ENCODE data around the gene KCNQ4. TPM values are rescaled to one million over a fixed set of nuclear protein-coding genes. Genes with fewer than 3 reads are reported as not detected.
A peak's percentile ranks its signal among the peaks of the same experiment; 100 is the strongest.

Gene KCNQ4
- total RNA-seq, 2 experiments from 2014 or later, result 0.64 to 0.82 TPM

DNA sequence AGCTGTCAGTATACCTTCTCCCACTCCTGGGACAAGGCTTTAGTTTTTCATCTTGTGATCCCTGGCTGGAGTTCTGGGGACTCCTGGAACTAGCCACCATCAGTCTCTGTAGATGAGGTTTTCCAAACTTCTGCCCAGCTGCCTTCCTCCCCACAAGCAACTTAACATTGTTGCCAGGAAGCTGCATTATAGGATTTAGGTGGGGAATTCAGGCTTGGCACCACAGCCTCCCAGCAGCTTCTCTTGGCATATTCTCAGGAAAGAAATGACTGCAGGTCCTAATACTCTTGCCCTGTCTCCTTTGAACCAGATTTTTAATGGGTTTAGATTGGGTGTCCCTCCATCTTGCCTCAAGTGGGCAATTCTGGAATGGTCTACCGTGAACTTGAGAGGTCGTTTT lies 18.6 kb upstream of the KCNQ4 start:
- Mint-ChIP-seq H3K4me3 (no peak overlapping the region), H3K4me1 (peaks cover 35% of the 10 kb centered on the region), H3K27ac (no peak overlapping the region), H3K9me3 (no peaks in the 10 kb centered on the region), H3K27me3 (no peaks in the 10 kb centered on the region), H3K36me3 (peaks cover 37% of the 10 kb centered on the region)
- no peak for DNase-seq

DNA sequence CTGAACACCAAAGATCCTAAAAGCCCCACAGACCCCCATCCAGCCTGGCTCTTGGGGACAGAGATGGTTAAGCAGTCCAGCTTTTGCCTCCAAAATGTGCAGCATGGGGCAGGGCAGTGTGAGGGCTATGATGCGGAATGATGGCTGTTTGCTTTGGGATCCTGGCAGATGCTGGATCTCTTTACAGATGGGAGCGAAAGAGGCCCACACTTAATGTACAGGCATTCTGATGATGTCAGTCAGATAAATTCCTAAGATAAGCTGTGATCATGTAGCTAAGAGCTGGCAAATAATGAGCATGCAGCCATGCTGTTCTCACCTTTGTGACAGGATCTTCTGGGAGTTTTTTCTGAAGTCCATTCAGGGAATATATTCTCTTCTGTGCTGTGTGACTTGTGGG lies 17.6 kb upstream of the KCNQ4 start:
- no peaks in the 10 kb centered on the region for H3K27me3 Mint-ChIP-seq
- no peak overlapping the region for H3K4me3 Mint-ChIP-seq
- no peak overlapping the region for H3K27ac Mint-ChIP-seq
- H3K9me3 Mint-ChIP-seq, result no peaks in the 10 kb centered on the region
- no peak for DNase-seq
- H3K4me1 Mint-ChIP-seq, result peaks cover 35% of the 10 kb centered on the region
- H3K36me3 Mint-ChIP-seq, result peaks cover 39% of the 10 kb centered on the region

DNA sequence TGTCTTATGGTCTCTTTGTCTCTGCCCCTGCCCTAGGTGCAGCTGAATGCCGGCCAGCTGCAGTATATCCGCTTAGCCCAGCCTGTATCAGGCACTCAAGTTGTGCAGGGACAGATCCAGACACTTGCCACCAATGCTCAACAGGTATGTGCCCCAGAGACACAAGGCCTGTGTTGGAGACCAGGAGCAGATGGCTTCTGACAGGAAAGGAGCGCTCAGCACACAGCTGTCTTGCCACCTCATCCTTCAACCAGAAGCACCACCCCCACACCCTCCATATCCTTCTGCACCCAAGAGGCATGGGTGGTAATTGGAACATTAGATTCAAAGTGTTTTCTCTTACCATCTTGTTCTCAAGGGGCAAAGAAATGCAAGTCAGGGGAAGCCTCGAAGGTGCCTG lies 17.0 kb upstream of the KCNQ4 start:
- H3K27me3 Mint-ChIP-seq, result no peaks in the 10 kb centered on the region
- H3K9me3 Mint-ChIP-seq, result no peaks in the 10 kb centered on the region
- H3K36me3 Mint-ChIP-seq, result peaks cover 39% of the 10 kb centered on the region
- H3K4me1 Mint-ChIP-seq, result peaks cover 34% of the 10 kb centered on the region
- H3K27ac Mint-ChIP-seq, result no peak overlapping the region
- no peak overlapping the region for H3K4me3 Mint-ChIP-seq
- DNase-seq, result no peak

DNA sequence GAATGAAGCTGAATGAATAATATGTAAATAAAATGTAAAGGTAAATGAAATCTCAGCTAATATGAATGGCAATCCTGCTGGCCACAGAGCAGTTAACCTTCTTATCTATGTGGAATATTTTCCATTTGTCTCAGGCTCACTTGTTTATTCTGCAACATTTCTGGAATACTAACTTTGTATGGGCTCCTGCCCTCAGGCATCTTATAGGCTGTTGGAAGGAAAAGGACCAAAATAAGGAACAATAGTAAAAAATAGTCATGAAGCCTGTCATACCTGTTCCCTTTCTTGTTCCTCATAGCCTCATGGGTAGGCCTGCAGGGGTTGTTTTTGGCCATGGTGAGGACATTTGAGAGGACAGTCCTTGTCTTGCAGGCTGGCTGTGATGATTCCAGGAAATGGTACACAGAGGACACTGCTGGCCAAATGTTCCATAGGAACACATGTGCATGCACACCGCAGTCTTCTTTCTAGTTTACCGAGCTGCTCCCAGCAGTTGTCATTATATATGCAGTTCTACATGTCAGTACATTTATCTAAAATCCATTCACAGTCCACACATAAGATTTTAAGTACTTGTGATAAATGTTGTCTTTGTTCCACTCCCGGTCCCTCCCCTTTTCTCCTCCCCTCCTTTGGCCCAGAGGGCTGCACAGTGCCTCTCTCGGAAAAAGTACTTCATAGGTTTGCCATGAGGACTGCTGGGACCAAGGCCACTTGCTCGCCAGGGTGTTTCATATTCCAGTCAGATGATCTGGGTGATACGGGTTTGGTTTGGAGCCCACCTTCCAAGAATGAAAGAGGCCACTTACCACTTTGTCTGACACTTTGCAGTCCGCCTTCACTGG lies 15.2 kb upstream of the KCNQ4 start:
- Mint-ChIP-seq H3K4me1 (peaks cover 26% of the 10 kb centered on the region), H3K36me3 (peaks cover 31% of the 10 kb centered on the region), H3K27me3 (no peaks in the 10 kb centered on the region), H3K27ac (no peak overlapping the region), H3K9me3 (no peaks in the 10 kb centered on the region), H3K4me3 (no peak overlapping the region)
- no peak for DNase-seq

DNA sequence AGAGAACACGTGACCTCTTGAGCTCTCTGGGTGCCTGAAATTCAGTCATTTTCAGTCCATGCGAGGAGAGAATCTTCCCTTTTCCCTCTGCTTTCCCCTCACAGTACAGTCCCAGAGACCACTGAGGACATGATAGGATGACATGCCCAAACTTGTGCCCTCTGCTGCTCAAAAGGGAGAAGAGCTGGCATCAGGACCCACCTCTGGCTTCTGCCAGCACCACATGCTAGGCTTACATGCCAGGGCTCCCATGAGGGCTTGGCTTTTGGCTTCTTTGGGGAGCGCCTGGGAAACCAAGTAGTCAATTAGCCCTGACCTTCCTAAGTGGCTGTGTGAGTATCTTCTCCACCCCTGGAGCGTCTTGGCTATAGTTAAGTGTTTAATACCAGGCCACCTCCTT lies 13.8 kb upstream of the KCNQ4 start:
- H3K4me1 Mint-ChIP-seq, result peaks cover 14% of the 10 kb centered on the region
- no peaks in the 10 kb centered on the region for H3K9me3 Mint-ChIP-seq
- H3K27ac Mint-ChIP-seq, result peak overlapping the region; percentile 66
- no peak for DNase-seq
- no peak overlapping the region for H3K4me3 Mint-ChIP-seq
- no peaks in the 10 kb centered on the region for H3K27me3 Mint-ChIP-seq
- H3K36me3 Mint-ChIP-seq, result peaks cover 19% of the 10 kb centered on the region

DNA sequence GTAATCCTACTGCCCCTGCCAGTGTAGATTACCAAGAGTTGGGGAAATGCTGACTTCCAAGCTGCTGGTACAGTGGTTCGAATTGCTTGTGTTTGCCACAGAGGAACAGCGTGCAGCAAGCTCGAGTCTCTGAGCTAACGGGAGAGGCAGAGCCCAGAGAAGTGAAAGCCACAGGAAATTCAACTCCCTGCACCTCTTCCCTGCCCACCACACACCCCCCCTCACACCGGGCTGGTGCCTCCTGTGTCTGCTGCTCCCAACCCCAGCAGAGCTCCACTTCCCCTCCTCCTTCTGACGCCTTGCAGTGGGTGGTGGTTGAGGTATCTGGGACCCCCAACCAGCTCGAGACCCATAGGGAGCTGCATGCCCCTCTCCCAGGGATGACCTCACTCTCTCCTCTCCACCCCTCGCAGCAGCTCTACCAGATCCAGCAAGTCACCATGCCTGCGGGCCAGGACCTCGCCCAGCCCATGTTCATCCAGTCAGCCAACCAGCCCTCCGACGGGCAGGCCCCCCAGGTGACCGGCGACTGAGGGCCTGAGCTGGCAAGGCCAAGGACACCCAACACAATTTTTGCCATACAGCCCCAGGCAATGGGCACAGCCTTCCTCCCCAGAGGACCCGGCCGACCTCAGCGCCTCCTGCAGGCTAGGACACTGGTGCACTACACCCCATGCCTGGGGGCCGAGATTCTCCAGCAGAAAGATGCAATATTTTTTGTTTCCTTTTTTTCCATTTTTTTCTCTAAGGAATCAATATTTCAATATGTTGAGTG lies 13.1 kb upstream of the KCNQ4 start:
- Mint-ChIP-seq H3K27me3 (no peaks in the 10 kb centered on the region), H3K4me1 (peaks cover 11% of the 10 kb centered on the region), H3K27ac (peak overlapping the region; percentile 66), H3K36me3 (peaks cover 13% of the 10 kb centered on the region), H3K9me3 (no peaks in the 10 kb centered on the region), H3K4me3 (no peak overlapping the region)
- no peak for DNase-seq

DNA sequence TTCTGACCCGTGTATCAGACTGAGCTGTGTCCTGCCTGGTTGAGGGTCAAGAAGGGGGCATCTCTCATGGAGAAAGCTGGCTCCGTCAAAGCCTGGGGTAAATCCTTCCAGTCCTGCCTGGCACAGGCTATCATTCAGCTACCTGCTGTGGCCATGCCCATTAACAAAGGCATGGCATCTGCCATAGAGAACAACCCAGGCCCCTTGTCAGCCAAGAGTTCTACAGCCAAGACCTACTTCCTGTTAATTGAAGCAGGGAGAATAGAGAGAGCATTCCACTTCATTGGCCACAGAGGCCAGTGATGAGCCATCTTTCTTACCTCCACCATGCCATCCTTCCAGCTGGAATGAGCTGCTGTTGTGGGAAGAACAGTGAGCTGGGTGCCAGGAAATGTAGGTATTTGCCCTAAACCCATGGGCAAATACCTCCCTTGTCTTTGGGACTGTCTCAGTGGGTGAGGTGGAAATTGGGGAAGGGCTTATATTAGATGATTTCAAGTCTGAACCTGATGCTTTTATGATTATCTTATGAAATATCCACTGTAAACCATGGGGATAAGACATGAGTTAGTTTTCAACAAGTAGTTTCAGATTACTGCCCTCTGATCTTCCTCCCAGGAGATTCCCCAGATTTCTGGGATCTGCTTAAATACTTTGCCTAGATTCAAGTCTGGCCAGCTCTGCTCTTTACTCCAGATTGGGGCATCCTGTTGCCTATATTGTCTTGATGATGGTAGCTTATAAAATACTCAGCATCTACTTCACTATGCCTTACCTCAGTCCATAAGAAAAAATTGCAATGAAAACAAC lies 11.2 kb upstream of the KCNQ4 start:
- DNase-seq, result no peak
- Mint-ChIP-seq H3K36me3 (peaks cover 26% of the 10 kb centered on the region), H3K27ac (no peak overlapping the region), H3K27me3 (no peaks in the 10 kb centered on the region), H3K9me3 (peaks cover 6% of the 10 kb centered on the region), H3K4me1 (peaks cover 11% of the 10 kb centered on the region), H3K4me3 (no peak overlapping the region)

DNA sequence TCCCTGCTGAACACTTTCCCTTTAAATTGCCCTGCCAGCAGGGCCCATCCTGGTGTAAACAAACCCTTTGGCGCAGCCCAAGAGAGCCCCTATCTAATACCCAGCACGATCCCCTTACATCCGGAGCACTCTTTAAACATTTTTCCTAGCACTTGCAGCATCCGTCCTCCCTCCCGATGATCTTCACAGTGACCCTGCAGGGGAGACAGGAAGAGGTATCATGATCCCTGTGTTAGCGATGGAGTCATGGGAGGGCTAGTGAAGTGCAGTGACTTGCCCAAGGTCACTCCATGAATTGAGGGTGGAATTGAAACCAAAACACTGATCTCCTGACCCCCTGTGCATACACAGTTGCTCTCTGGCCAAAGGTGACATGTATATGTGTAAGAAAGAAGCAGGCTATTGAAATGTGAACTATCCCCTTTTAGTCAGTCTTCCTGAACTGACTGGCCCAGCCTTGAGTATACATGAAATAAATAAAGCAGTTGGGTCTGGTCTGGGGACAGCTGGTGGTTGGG lies 9.8 kb upstream of the KCNQ4 start:
- peaks cover 25% of the 10 kb centered on the region for H3K36me3 Mint-ChIP-seq
- DNase-seq, result no peak
- peaks cover 7% of the 10 kb centered on the region for H3K4me1 Mint-ChIP-seq
- H3K27me3 Mint-ChIP-seq, result no peaks in the 10 kb centered on the region
- no peak overlapping the region for H3K4me3 Mint-ChIP-seq
- H3K27ac Mint-ChIP-seq, result no peak overlapping the region
- peaks cover 8% of the 10 kb centered on the region for H3K9me3 Mint-ChIP-seq

DNA sequence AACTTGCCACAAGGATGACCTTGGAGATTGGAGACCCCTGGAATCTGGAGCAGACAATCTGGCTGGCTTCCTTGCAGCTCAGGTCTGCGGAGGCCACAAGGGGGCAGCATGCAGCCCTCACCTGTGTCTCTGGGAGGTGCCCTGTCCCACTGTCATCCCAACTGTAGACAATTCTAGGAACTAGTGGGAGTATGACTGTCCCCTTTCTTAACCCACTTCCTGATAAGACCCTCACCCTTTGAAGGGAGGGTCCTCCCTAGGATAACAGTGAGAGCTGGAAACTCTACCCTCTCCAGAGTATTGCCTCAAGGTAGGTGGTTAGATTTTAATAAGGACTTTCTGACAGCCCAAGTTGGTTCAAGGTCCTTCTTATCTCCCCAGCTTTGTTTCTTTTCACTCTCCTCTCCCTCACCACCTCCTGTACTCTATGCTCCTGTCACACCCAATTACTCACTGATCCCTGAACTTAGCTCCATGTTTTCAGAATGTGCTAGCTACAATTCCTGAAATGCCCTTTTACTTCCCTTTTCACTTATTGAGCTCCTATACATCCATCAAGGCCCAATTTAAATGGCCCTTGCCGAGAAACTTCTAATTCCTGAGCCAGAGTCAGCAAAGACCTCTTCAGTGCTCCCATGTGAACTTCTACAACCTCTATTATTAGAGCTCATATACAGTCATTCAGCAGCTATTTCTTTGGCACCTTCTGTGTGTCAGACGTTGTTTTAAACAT lies 9.2 kb upstream of the KCNQ4 start:
- H3K27me3 Mint-ChIP-seq, result no peaks in the 10 kb centered on the region
- H3K4me1 Mint-ChIP-seq, result peaks cover 3% of the 10 kb centered on the region
- no peak overlapping the region for H3K4me3 Mint-ChIP-seq
- H3K27ac Mint-ChIP-seq, result no peak overlapping the region
- H3K36me3 Mint-ChIP-seq, result peaks cover 22% of the 10 kb centered on the region
- DNase-seq, result peak; percentile 61
- peaks cover 8% of the 10 kb centered on the region for H3K9me3 Mint-ChIP-seq

DNA sequence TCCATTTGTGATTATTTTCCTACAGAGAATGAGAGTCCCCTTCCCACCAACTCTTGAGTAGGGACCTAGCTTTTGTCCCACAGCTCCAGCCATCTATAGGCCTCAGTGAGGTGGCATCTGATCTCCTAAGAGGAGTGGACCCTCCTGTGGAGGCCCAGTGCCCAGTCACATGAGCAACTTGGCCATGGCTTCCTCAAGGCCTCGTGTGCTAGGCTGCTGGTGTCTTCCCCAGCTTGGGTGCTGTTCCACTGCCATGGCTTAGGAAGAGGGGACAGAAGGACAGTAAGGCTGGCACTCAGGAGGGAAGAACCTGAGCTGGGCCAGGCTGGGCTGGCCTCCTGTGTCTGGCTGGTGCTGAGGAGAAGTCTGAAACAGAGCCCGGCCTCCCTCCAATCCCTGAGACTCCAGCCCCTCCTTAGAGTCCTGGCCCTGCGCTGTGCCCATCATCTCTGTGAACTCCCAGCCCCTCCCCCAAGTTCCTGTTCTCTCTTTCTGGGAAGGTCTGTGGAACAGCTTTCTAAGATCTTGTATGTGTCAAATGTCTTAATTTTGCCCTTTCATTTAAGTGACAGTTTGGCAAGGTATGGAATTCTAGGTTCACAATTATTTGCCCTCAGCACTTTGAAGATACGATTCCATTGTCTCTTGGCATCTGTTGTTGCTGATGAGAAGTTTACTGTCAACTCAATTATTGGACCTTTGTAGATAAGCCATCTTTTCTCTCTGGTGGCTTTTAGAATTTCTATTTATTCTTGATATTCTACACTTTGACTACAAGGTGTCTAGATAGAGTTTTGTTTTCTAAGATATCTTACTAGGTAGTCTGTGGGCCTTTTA lies 7.1 kb upstream of the KCNQ4 start:
- Mint-ChIP-seq H3K4me3 (no peak overlapping the region), H3K27me3 (no peaks in the 10 kb centered on the region), H3K4me1 (peaks cover 5% of the 10 kb centered on the region), H3K27ac (no peak overlapping the region), H3K9me3 (peaks cover 8% of the 10 kb centered on the region), H3K36me3 (peaks cover 20% of the 10 kb centered on the region)
- no peak for DNase-seq

DNA sequence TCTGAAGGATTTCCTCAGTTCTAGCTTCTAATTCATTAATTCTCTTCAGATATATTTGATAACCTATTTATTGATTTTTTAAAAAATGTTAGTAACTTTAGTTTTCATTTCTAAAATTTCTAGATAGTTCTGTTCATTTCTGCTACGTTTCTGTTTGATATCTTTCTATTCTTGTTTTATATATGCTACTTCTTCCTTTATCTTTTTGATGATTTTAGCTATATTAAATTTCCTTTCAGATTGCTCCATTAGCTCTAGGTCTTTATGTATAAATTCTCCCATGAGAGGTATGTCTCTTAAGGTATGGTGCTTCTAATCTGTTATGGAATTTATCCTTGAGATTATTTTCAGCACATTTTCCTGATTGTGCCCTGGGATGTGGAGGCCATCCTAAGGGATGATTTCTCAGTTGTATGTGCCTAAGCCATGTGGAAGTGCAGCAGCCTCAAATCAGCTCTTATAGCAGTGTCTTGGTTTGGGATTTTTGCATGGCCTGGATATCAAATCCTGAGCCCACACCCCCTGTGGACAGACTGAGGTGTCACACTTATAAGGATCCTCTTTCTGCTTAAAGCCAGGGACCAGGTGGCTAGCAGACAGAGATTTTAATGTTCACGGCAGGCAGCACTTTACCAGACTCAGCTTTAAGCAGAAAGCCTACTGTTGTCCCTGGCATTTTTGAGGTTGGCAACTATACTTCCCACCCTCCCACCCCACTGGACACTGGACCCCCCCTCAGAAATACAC lies 6.2 kb upstream of the KCNQ4 start:
- H3K27me3 Mint-ChIP-seq, result peaks cover 3% of the 10 kb centered on the region

DNA sequence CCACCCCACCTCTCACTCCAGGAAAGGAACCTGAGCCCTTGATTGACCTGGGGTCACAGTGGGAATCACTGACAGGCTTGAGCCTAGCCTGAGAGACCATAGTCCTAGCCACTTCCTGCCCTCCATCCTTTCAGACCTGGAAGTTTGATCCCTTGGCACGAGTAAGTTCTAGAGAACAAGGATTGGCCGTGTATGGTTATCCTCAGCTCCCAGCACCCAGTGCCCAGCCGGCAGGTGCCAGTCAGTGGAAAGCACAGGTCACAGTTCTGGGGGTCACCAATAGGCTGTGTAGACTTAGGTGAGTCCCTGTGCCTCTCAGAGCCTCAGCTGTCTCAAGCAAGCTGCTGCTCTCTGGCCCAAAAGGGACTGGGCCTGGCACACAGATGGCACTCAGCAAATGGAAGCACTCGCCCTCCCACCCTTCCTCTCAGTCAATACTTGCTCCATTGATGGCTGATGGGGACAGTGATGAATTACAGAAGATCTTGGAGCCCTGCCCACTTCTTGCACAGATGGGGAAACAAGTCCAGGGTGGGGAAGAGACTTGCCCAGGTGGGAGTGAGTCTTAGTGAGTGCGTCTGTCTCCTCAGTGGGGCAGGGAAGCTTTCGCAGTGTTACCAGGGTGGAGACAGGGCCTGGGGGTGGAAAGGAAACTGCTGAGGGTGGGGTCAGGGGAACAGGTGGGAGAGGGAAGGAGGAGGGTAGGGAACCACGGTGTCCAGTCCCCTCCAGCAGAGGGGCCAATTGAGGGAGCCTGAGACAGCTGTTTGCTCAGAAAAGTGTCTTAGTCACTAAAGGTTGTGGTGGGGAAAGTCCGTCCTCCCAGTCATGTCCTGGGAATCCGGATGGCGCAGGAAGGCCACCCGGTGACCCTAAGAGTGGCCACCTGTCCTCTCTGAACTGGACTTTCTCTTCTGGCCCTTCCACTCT lies 2.6 kb upstream of the KCNQ4 start:
- no peak overlapping the region for H3K4me3 Mint-ChIP-seq
- peaks cover 30% of the 10 kb centered on the region for H3K27me3 Mint-ChIP-seq
- H3K4me1 Mint-ChIP-seq, result peaks cover 9% of the 10 kb centered on the region
- H3K36me3 Mint-ChIP-seq, result peaks cover 20% of the 10 kb centered on the region
- H3K9me3 Mint-ChIP-seq, result peaks cover 8% of the 10 kb centered on the region
- no peak overlapping the region for H3K27ac Mint-ChIP-seq
- DNase-seq, result no peak

More for the DNA sequence above, 6.2 kb upstream of the KCNQ4 start:
- H3K36me3 Mint-ChIP-seq, result peaks cover 20% of the 10 kb centered on the region
- no peak for DNase-seq
- H3K4me1 Mint-ChIP-seq, result peaks cover 5% of the 10 kb centered on the region
- H3K9me3 Mint-ChIP-seq, result peaks cover 8% of the 10 kb centered on the region
- no peak overlapping the region for H3K27ac Mint-ChIP-seq
- H3K4me3 Mint-ChIP-seq, result no peak overlapping the region

All from activated naive CD8-positive, alpha-beta T cell treated with anti-CD3 and anti-CD28 coated beads for 36 hours (primary cell).